ENCODE data around the gene ATP8A2.
A peak's percentile ranks its signal among the peaks of the same experiment; 100 is the strongest.
"Not testable (repeated sequence)": the region's sequence is repeated elsewhere in the genome, so short reads cannot be mapped to it uniquely, and the experiment has no call there.

ATP8A2 gene

GRCh38 chr13:25932365-25932764 is 560.6 kb downstream of the ATP8A2 start:
- no peak overlapping the region for H3K4me3 Mint-ChIP-seq
- H3K27me3 Mint-ChIP-seq (ENCODE audit: low read depth): peaks cover 5% of the 10 kb centered on the region
- no peak overlapping the region for H3K27ac Mint-ChIP-seq
- H3K36me3 Mint-ChIP-seq (ENCODE audit: low read depth): peaks cover 1% of the 10 kb centered on the region
- no peaks in the 10 kb centered on the region for H3K4me1 Mint-ChIP-seq (ENCODE audit: low read depth)
- no peaks in the 10 kb centered on the region for H3K9me3 Mint-ChIP-seq

DNA sequence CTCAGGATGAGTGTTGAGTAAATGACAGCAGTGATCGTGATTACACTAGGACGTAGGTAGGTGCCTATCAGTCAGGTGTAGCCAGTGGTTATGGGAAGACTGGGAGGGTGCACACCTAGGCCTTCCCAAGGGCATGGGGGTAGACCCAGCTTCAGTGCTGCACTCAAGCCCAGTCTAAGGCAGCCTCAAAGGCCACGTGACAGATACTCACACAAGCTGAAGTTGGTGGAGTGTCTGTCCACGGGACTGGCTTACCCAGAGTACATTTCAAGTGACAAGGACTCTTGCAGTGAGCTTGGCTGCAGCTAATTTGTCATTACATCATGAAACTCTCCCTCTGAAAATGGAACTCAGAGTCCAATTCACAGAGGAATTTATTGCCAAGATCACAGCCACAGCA is 561.7 kb downstream of the ATP8A2 start:
- peaks cover 5% of the 10 kb centered on the region for H3K27me3 Mint-ChIP-seq (ENCODE audit: low read depth)
- peaks cover 1% of the 10 kb centered on the region for H3K36me3 Mint-ChIP-seq (ENCODE audit: low read depth)
- no peak overlapping the region for H3K27ac Mint-ChIP-seq
- H3K4me1 Mint-ChIP-seq (ENCODE audit: low read depth): no peaks in the 10 kb centered on the region
- no peaks in the 10 kb centered on the region for H3K9me3 Mint-ChIP-seq
- H3K4me3 Mint-ChIP-seq: no peak overlapping the region

- H3K36me3 Mint-ChIP-seq (ENCODE audit: low read depth): peaks cover 1% of the 10 kb centered on the region
- H3K9me3 Mint-ChIP-seq: no peaks in the 10 kb centered on the region
- no peak overlapping the region for H3K4me3 Mint-ChIP-seq
- H3K4me1 Mint-ChIP-seq (ENCODE audit: low read depth): no peaks in the 10 kb centered on the region
- H3K27me3 Mint-ChIP-seq (ENCODE audit: low read depth): peaks cover 5% of the 10 kb centered on the region
- H3K27ac Mint-ChIP-seq: no peak overlapping the region
These were observed 562.4 kb downstream of the ATP8A2 start for GRCh38 chr13:25934127-25934526.

DNA sequence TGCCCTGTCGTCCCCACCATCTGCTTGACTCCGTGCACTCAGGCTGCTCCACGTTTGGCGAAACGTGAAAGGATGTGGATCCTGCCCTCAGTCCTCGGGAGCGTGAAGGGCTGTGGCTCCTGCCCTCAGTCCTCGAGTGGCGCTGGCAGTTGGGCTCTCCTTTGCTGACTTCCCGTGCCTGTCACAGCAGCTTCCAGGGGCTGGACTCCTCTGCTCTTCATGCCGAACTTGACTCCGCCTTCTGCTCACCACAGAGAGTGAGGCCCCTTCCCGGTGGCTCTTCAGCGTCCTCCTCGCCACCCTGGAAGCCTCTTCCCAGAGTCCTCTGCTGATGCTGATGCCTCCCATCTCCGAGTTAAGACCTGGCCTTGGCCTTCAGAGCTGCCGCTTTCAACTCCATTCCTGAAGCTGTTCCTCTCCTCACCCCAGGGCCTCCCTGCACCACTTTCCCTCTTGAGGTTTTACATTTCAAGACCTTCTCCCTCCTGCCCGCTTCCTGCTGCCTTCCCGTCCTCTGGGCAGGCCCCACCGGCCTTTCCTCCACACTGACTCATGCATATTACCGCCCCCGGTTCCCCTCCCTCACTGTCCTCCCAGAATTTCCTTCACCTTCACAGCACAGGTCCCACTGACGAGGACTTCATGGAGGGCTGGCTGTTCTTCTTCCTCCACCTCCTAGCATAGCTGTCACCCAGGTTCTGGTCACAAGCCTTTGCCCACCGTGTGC is 568.4 kb downstream of the ATP8A2 start:
- H3K9me3 Mint-ChIP-seq: no peaks in the 10 kb centered on the region
- peaks cover 11% of the 10 kb centered on the region for H3K4me1 Mint-ChIP-seq (ENCODE audit: low read depth)
- peaks cover 5% of the 10 kb centered on the region for H3K36me3 Mint-ChIP-seq (ENCODE audit: low read depth)
- peaks cover 4% of the 10 kb centered on the region for H3K27me3 Mint-ChIP-seq (ENCODE audit: low read depth)
- H3K4me3 Mint-ChIP-seq: no peak overlapping the region
- no peak overlapping the region for H3K27ac Mint-ChIP-seq

DNA sequence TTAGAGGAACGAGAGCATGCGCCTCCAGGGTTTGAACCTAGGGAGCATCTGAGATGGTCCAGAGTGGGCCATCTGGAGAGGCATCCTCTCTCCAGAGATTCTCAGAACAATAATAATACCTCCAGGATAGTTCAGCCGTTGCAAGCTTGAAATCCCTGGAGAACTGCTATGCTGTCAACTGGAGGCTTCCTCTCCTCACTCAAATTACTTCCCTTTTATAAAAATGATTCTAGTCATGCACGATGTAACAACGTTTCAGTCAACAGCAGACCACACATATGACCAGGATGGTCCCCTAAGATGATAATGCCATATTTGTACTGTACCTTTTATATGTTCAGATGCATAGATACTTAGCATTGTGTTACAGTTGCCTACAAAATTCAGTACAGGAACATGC is 571.3 kb downstream of the ATP8A2 start:
- Mint-ChIP-seq H3K4me3 (no peak overlapping the region), H3K4me1 (ENCODE audit: low read depth) (peaks cover 17% of the 10 kb centered on the region), H3K27me3 (ENCODE audit: low read depth) (peaks cover 4% of the 10 kb centered on the region), H3K36me3 (ENCODE audit: low read depth) (peaks cover 5% of the 10 kb centered on the region), H3K27ac (no peak overlapping the region), H3K9me3 (no peaks in the 10 kb centered on the region)

GRCh38 chr13:25943658-25944057 is 571.9 kb downstream of the ATP8A2 start:
- Mint-ChIP-seq H3K4me1 (ENCODE audit: low read depth) (peaks cover 17% of the 10 kb centered on the region), H3K36me3 (ENCODE audit: low read depth) (peaks cover 5% of the 10 kb centered on the region), H3K9me3 (no peaks in the 10 kb centered on the region), H3K4me3 (no peak overlapping the region), H3K27me3 (ENCODE audit: low read depth) (peaks cover 4% of the 10 kb centered on the region), H3K27ac (no peak overlapping the region)

GRCh38 chr13:25945596-25945995 is 573.8 kb downstream of the ATP8A2 start:
- no peaks in the 10 kb centered on the region for H3K9me3 Mint-ChIP-seq
- peaks cover 12% of the 10 kb centered on the region for H3K4me1 Mint-ChIP-seq (ENCODE audit: low read depth)
- H3K4me3 Mint-ChIP-seq: no peak overlapping the region
- no peaks in the 10 kb centered on the region for H3K36me3 Mint-ChIP-seq (ENCODE audit: low read depth)
- peaks cover 4% of the 10 kb centered on the region for H3K27me3 Mint-ChIP-seq (ENCODE audit: low read depth)
- no peak overlapping the region for H3K27ac Mint-ChIP-seq

DNA sequence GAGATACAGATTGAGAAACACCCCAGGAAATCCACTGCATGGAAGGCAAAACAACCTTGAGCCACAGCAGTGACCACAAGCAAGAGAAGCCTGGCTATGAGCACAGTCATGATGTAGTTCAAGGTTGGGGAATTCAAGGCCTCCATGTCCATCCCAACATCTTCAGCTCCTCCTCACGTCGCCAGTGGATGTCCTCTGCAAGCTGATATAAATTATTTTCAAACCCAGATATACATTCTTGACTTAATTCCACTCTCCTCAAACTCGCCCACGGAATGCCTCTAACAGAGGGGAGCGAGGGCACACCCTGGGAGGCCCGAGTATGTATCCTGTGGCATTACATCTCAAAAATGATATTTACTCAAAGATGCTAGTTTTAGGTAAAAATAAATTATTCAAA is 574.5 kb downstream of the ATP8A2 start:
- Mint-ChIP-seq H3K9me3 (no peaks in the 10 kb centered on the region), H3K27ac (no peak overlapping the region), H3K4me1 (ENCODE audit: low read depth) (peaks cover 12% of the 10 kb centered on the region), H3K27me3 (ENCODE audit: low read depth) (peaks cover 1% of the 10 kb centered on the region), H3K36me3 (ENCODE audit: low read depth) (no peaks in the 10 kb centered on the region), H3K4me3 (no peak overlapping the region)

- Mint-ChIP-seq H3K4me1 (ENCODE audit: low read depth) (peaks cover 13% of the 10 kb centered on the region), H3K4me3 (no peak overlapping the region), H3K36me3 (ENCODE audit: low read depth) (no peaks in the 10 kb centered on the region), H3K27me3 (ENCODE audit: low read depth) (no peaks in the 10 kb centered on the region), H3K27ac (no peak overlapping the region), H3K9me3 (no peaks in the 10 kb centered on the region)
These were observed 577.1 kb downstream of the ATP8A2 start for GRCh38 chr13:25948910-25949309.

- Mint-ChIP-seq H3K36me3 (ENCODE audit: low read depth) (peaks cover 15% of the 10 kb centered on the region), H3K27me3 (ENCODE audit: low read depth) (no peaks in the 10 kb centered on the region), H3K4me1 (ENCODE audit: low read depth) (peaks cover 11% of the 10 kb centered on the region), H3K4me3 (no peak overlapping the region), H3K9me3 (peaks cover 17% of the 10 kb centered on the region), H3K27ac (no peak overlapping the region)
These were observed 580.1 kb downstream of the ATP8A2 start for GRCh38 chr13:25951831-25952230.

- H3K27me3 Mint-ChIP-seq (ENCODE audit: low read depth); H3K27ac Mint-ChIP-seq; H3K4me3 Mint-ChIP-seq: not testable (repeated sequence)
- H3K9me3 Mint-ChIP-seq: peaks cover 24% of the 10 kb centered on the region
- H3K4me1 Mint-ChIP-seq (ENCODE audit: low read depth): peaks cover 13% of the 10 kb centered on the region
- peaks cover 15% of the 10 kb centered on the region for H3K36me3 Mint-ChIP-seq (ENCODE audit: low read depth)
These were observed 582.3 kb downstream of the ATP8A2 start for GRCh38 chr13:25954080-25954479.

DNA sequence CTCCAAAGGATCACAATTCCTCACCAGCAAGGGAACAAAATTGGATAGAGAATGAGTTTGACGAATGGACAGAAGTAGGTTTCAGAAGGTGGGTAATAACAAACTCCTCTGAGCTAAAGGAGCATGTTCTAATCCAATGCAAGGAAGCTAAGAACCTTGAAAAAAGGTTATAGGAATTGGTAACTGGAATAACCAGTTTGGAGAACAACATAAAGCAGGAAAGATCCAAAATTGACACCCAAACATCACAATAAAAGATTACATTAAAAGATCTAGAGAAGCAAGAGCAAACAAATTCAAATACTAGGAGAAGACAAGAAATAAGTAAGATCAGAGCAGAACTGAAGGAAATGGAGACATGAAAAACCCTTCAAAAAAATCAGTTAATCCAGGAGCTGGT is 583.2 kb downstream of the ATP8A2 start:
- not testable (repeated sequence) for H3K27ac Mint-ChIP-seq; H3K4me3 Mint-ChIP-seq; H3K27me3 Mint-ChIP-seq (ENCODE audit: low read depth)
- Mint-ChIP-seq H3K9me3 (peaks cover 31% of the 10 kb centered on the region), H3K36me3 (ENCODE audit: low read depth) (peaks cover 15% of the 10 kb centered on the region), H3K4me1 (ENCODE audit: low read depth) (peaks cover 22% of the 10 kb centered on the region)

- peaks cover 3% of the 10 kb centered on the region for H3K27me3 Mint-ChIP-seq (ENCODE audit: low read depth)
- peaks cover 27% of the 10 kb centered on the region for H3K4me1 Mint-ChIP-seq (ENCODE audit: low read depth)
- H3K9me3 Mint-ChIP-seq: peaks cover 37% of the 10 kb centered on the region
- H3K36me3 Mint-ChIP-seq (ENCODE audit: low read depth): peaks cover 17% of the 10 kb centered on the region
- no peak overlapping the region for H3K4me3 Mint-ChIP-seq
- H3K27ac Mint-ChIP-seq: peak overlapping the region; percentile 33
These were observed 587.2 kb downstream of the ATP8A2 start for GRCh38 chr13:25958986-25959385.

DNA sequence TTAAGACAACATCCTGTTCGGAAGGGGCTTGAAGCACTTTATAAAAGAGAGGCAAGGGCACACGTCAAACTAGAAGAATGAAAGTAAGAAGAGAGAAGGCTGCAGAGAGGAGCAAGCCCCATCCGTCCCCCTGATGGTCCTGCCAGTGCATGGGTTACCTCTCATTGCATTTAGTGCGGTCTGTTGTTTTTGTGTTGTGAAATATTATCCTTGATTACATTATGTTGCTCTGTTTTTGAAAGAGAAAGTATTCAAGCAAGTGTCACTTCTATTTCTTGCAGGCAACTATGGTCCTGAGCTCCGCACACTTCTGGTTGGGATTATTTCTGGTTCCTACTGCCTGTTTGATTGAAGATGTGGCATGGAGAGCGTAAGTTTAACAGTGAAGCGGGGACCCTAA is 589.5 kb downstream of the ATP8A2 start:
- peaks cover 4% of the 10 kb centered on the region for H3K36me3 Mint-ChIP-seq (ENCODE audit: low read depth)
- H3K9me3 Mint-ChIP-seq: peaks cover 25% of the 10 kb centered on the region
- H3K4me3 Mint-ChIP-seq: no peak overlapping the region
- peaks cover 20% of the 10 kb centered on the region for H3K4me1 Mint-ChIP-seq (ENCODE audit: low read depth)
- no peak overlapping the region for H3K27ac Mint-ChIP-seq
- peaks cover 3% of the 10 kb centered on the region for H3K27me3 Mint-ChIP-seq (ENCODE audit: low read depth)

DNA sequence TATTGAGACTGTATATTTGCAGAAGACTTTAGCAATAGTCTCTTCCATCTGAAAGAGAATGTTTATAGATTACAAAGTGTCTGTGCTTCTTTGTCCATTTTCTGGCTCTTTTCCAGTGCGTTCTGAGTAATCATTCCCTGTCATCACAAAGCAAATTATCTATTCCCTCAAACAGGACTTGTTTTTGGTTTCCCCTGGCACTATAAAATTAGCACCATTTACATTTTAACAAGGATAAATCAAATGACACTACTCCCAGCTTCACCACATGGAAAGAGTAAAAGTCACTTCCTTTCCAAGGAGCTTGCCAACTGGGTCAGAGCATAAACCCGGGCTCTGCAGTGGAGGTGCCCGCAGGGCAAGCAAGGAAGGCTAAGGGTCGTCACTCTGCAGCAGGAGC is 591.9 kb downstream of the ATP8A2 start:
- H3K4me1 Mint-ChIP-seq (ENCODE audit: low read depth): peaks cover 20% of the 10 kb centered on the region
- no peak overlapping the region for H3K4me3 Mint-ChIP-seq
- peaks cover 3% of the 10 kb centered on the region for H3K27me3 Mint-ChIP-seq (ENCODE audit: low read depth)
- no peak overlapping the region for H3K27ac Mint-ChIP-seq
- peaks cover 2% of the 10 kb centered on the region for H3K36me3 Mint-ChIP-seq (ENCODE audit: low read depth)
- H3K9me3 Mint-ChIP-seq: peaks cover 16% of the 10 kb centered on the region

GRCh38 chr13:25965596-25965995 is 593.8 kb downstream of the ATP8A2 start:
- H3K27me3 Mint-ChIP-seq (ENCODE audit: low read depth): peaks cover 3% of the 10 kb centered on the region
- H3K36me3 Mint-ChIP-seq (ENCODE audit: low read depth): peaks cover 2% of the 10 kb centered on the region
- peaks cover 11% of the 10 kb centered on the region for H3K4me1 Mint-ChIP-seq (ENCODE audit: low read depth)
- H3K9me3 Mint-ChIP-seq: peaks cover 6% of the 10 kb centered on the region
- H3K4me3 Mint-ChIP-seq: no peak overlapping the region
- H3K27ac Mint-ChIP-seq: no peak overlapping the region

Measured in T-helper 1 cell treated with Interleukin-12 subunit alpha and Interleukin-12 subunit beta and Interleukin-4 antibody, amounts not matched to agents 30 μg/mL and 1 μg/mL, for 36 hours (primary cell).